GM12878 (cell line): ENCODE measurements around the gene SNED1. TPM values are rescaled to one million over a fixed set of nuclear protein-coding genes. Genes with fewer than 3 reads are reported as not detected.
A peak's percentile ranks its signal among the peaks of the same experiment; 100 is the strongest.

ENCODE experiments used
- ATAC-seq: fragments of 200-7000 bp; cut with Tn5 transposase; 3 replicates; pipeline ENCODE4 v1.9.1; 2020; ENCODE audit warnings: mild to moderate bottlenecking, moderate library complexity
- BruUV-seq: library from RNA; stranded (reverse); fragments of 400-500 nt; replicated peaks from 2 replicates; lab custom pipeline; 2021; lab: Mats Ljungman, UMichigan
- CTCF ChIA-PET: fragments of 300-600 bp; sonication (Branson Sonifier 250); formaldehyde crosslinking; extraction: SDS; loops from one replicate; lab custom pipeline; 2021; ENCODE audit warnings: inconsistent platforms; lab: Yijun Ruan, JAX
- POLR2A ChIA-PET: fragments of 350-600 bp; formaldehyde crosslinking; extraction: SDS; loops from one replicate; lab custom pipeline; 2021; ENCODE audit warnings: inconsistent platforms; lab: Charles Lee
- RAD21 ChIA-PET: fragments of 300-600 bp; sonication (Branson Sonifier 250); formaldehyde crosslinking; loops from one replicate; lab custom pipeline; 2023; ENCODE audit warnings: antibody characterized with exemption; ENCODE audit not compliant: unreplicated experiment; lab: Charles Lee
- SMC1A ChIA-PET: fragments of 300-600 bp; sonication (Branson Sonifier 250); formaldehyde crosslinking; loops from one replicate; lab custom pipeline; 2023; ENCODE audit not compliant: unreplicated experiment, uncharacterized antibody; lab: Charles Lee
- DNase-seq: peaks from one replicate; pipeline ENCODE4 v3.0.0-alpha.2; 2011; ENCODE audit warnings: low read depth, low spot score
- FAIRE-seq: peaks from 3 replicates; lab custom pipeline; 2011; peaks lifted over from hg19 to GRCh38; lab: Jason Lieb, UNC
- H2AFZ ChIP-seq: 2 replicates; pipeline ENCODE4 v1.6.0; 2011; ENCODE audit warnings: low read depth, low read length, control low read depth; ENCODE audit not compliant: control insufficient read depth
- H3K27ac ChIP-seq: 2 replicates; pipeline ENCODE4 v1.5.1; 2011; ENCODE audit warnings: control low read depth; ENCODE audit not compliant: control insufficient read depth, insufficient read depth
- H3K27me3 ChIP-seq, 2 experiments: replicated peaks in 1 of 2; 2 replicates each; pipeline versions ENCODE4 v1.6.0 to v1.6.1; 2011; ENCODE audit warnings: low read length in 1 of 2; ENCODE audit not compliant: control insufficient read depth in 2 of 2, insufficient read depth in 2 of 2
- H3K36me3 ChIP-seq, 2 experiments: 2 replicates each; pipeline ENCODE4 v1.5.1; 2011; ENCODE audit warnings: low read length in 1 of 2; ENCODE audit not compliant: control insufficient read depth in 2 of 2, insufficient read depth in 2 of 2
- H3K4me1 ChIP-seq: 2 replicates; pipeline ENCODE4 v1.6.1; 2011; ENCODE audit warnings: mild to moderate bottlenecking, low read length, moderate library complexity, mixed read lengths; ENCODE audit not compliant: control insufficient read depth, insufficient read depth
- H3K4me2 ChIP-seq: 2 replicates; pipeline ENCODE4 v1.6.0; 2011; ENCODE audit warnings: control low read depth; ENCODE audit not compliant: control insufficient read depth, insufficient read depth
- H3K4me3 ChIP-seq: fragments of 200-600 bp; sonication (generic); 2 replicates; pipeline ENCODE4 v1.5.1; 2016
- H3K79me2 ChIP-seq: 2 replicates; pipeline ENCODE4 v1.6.0; 2011; ENCODE audit warnings: low read length; ENCODE audit not compliant: control insufficient read depth, insufficient read depth
- H3K9ac ChIP-seq: 2 replicates; pipeline ENCODE4 v1.8.0; 2011; ENCODE audit warnings: low read length, control low read depth, mixed read lengths; ENCODE audit not compliant: control insufficient read depth, insufficient read depth
- H3K9me3 ChIP-seq: replicated peaks from 3 replicates; pipeline ENCODE4 v1.5.1; 2011; ENCODE audit warnings: mild to moderate bottlenecking, low read length; ENCODE audit not compliant: control insufficient read depth, insufficient read depth
- H4K20me1 ChIP-seq: 2 replicates; pipeline ENCODE4 v1.6.0; 2011; ENCODE audit not compliant: control insufficient read depth, insufficient read depth
- BMI1 ChIP-seq: fragments of 450-650 bp; IDR thresholded peaks from 2 replicates; pipeline ENCODE4 v1.6.1; 2016; ENCODE audit warnings: mild to moderate bottlenecking, moderate library complexity, borderline replicate concordance
- CBX3 ChIP-seq: fragments of 200-600 bp; sonication (generic); IDR thresholded peaks from 2 replicates; pipeline ENCODE4 v1.6.1; 2016; ENCODE audit warnings: low read depth, borderline replicate concordance
- CHD1 ChIP-seq: IDR thresholded peaks from 2 replicates; pipeline ENCODE4 v1.6.1; 2012; ENCODE audit warnings: low read depth, low read length, improper control_type of control experiment
- CREM ChIP-seq: IDR thresholded peaks from 2 replicates; pipeline ENCODE4 v1.6.1; 2014; ENCODE audit warnings: antibody characterized with exemption, low read depth
- LARP7 ChIP-seq: fragments of 450-650 bp; IDR thresholded peaks from 2 replicates; pipeline ENCODE4 v1.6.1; 2017; ENCODE audit warnings: mild to moderate bottlenecking
- MYC ChIP-seq: IDR thresholded peaks from 2 replicates; pipeline ENCODE4 v1.6.1; 2011; ENCODE audit warnings: mild to moderate bottlenecking, low read length, moderate library complexity, inconsistent platforms; ENCODE audit not compliant: insufficient read depth, insufficient replicate concordance, insufficient read length, severe bottlenecking
- NFYA ChIP-seq: IDR thresholded peaks from 2 replicates; pipeline ENCODE4 v1.6.1; 2011; ENCODE audit warnings: low read depth, mild to moderate bottlenecking, low read length, improper control_type of control experiment, borderline replicate concordance
- PAX8 ChIP-seq: fragments of 450-650 bp; IDR thresholded peaks from 2 replicates; pipeline ENCODE4 v1.6.1; 2017; ENCODE audit warnings: mild to moderate bottlenecking, moderate library complexity
- RAD21 ChIP-seq: IDR thresholded peaks from 2 replicates; pipeline ENCODE4 v1.6.1; 2011; ENCODE audit warnings: mild to moderate bottlenecking, low read depth, low read length, moderate library complexity; ENCODE audit not compliant: insufficient read depth
- RELA ChIP-seq: fragments of 450-650 bp; IDR thresholded peaks from 2 replicates; pipeline ENCODE4 v1.8.0; 2014; ENCODE audit warnings: borderline replicate concordance; ENCODE audit not compliant: partially characterized antibody
- RUNX3 ChIP-seq: IDR thresholded peaks from 2 replicates; pipeline ENCODE4 v1.6.1; 2012; ENCODE audit warnings: low read length, inconsistent platforms
- SUPT20H ChIP-seq: IDR thresholded peaks from 2 replicates; pipeline ENCODE4 v1.6.1; 2011; ENCODE audit warnings: low read depth, mild to moderate bottlenecking, low read length, moderate library complexity, borderline replicate concordance; ENCODE audit not compliant: control insufficient read depth
- TARDBP ChIP-seq: IDR thresholded peaks from 2 replicates; pipeline ENCODE4 v1.6.1; 2016; ENCODE audit warnings: borderline replicate concordance
- WGBS: methylation state at CpG from one replicate; pipeline ENCODE4 v1.1.6; 2016; ENCODE audit warnings: low lambda C conversion rate; ENCODE audit not compliant: insufficient replicate concordance, insufficient coverage; ENCODE audit errors: missing lambda C conversion rate; 5-methylcytosine and 5-hydroxymethylcytosine counted together
- in situ Hi-C: fragments of 300-500 bp; cut with MboI; formaldehyde crosslinking; loops from 9 replicates; pipeline ENCODE4 v1.14.3; 2018; ENCODE audit warnings: mixed read lengths
- intact Hi-C: fragments of 100-400 bp; cut with micrococcal nuclease; formaldehyde crosslinking; loops from one replicate; pipeline ENCODE4 v1.14.2; 2022; ENCODE audit not compliant: unreplicated experiment
- polyA plus RNA-seq, 11 experiments: library from polyadenylated mRNA; depleted of rRNA in 4 of 11; unstranded in 6 of 11; stranded (reverse) in 5 of 11; fragments of >200 nt; fragmentation: Nextera tagmentation in 4 of 11; fragmentation: Illumina TruSeq in 1 of 11; extraction: Ambion mirVana in 4 of 11; extraction: Trizol in 1 of 11; gene quantifications; 1 replicate in 1 of 11; 2 replicates in 10 of 11; pipeline versions ENCODE4 v1.2.1 to v1.2.3, GENCODE V29; 2011 to 2016; ENCODE audit warnings: inconsistent platforms in 2 of 11, missing spikeins in 2 of 11, low read depth in 1 of 11
- total RNA-seq, 4 experiments: library from RNA; depleted of rRNA in 3 of 4; stranded (reverse); fragments of >200 nt in 3 of 4; fragmentation: Illumina TruSeq in 1 of 4; extraction: Trizol in 1 of 4; gene quantifications; 2 replicates each; pipeline versions ENCODE4 v1.2.1 to v1.2.3, GENCODE V29; 2013 to 2021
- TF ChIP-seq, protein P1 (sequence below): fragments of 450-650 bp; IDR thresholded peaks from 2 replicates; pipeline ENCODE4 v1.6.1; 2018; ENCODE audit warnings: borderline replicate concordance, mild to moderate bottlenecking; ENCODE audit not compliant: partially characterized antibody
- TF ChIP-seq, protein P2 (sequence below): IDR thresholded peaks from 2 replicates; pipeline ENCODE4 v1.6.1; 2011; ENCODE audit warnings: mild to moderate bottlenecking, low read depth, low read length, moderate library complexity; ENCODE audit not compliant: insufficient replicate concordance
- TF ChIP-seq, protein P3 (sequence below): IDR thresholded peaks from 2 replicates; pipeline ENCODE4 v1.6.1; 2011; ENCODE audit warnings: borderline replicate concordance, low read depth, mild to moderate bottlenecking, moderate library complexity, low read length; ENCODE audit not compliant: insufficient read depth, poor library complexity, severe bottlenecking
- TF ChIP-seq, protein P4 (sequence below): fragments of 450-650 bp; IDR thresholded peaks from 2 replicates; pipeline ENCODE4 v1.6.1; 2017; ENCODE audit warnings: low read depth, mild to moderate bottlenecking, moderate library complexity

The SNED1 gene
- total and polyA plus RNA-seq, 10 of the 15 experiments (the other 5 are each of a cell fraction or from before 2014, with no cell fraction given) = 0.05 to 8.4 (median 3.0) TPM

DNA sequence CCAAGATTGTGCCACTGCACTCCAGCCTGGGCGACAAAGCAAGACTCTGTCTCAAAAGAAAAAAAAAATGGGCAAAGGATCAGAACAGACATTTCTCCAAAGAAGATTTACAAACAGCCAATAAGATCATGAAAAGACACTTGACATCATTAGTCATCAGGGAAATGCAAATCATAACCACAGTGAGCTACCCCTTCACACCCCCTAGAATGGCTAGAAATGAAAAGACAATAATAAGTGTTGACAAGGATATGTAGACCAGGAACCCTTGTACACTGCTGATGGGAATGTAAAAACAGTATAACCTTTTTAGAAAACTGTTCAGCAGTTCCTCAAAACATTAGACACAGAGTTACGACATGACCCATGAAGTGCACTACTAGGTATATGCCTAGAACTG lies 122.0 kb downstream of the SNED1 start:
- H4K20me1 ChIP-seq = no peaks in the 10 kb centered on the region
- H3K4me1 ChIP-seq = no peaks in the 10 kb centered on the region
- no peak overlapping the region for H3K9ac ChIP-seq
- ChIA-PET SMC1A (no interaction called here), CTCF (no interaction called here), RAD21 (interaction anchor here (0.9 kb wide), 1 partner anchor 16 kb away, joined by 3 read pairs; no protein-coding TSS in a partner anchor), POLR2A (interaction anchor here (1.8 kb wide), 1 partner anchor 8 kb away, joined by 8 read pairs; no protein-coding TSS in a partner anchor)
- WGBS = 54% methylated on average over 2 of the region's 2 CpGs
- no peak overlapping the region for H3K4me2 ChIP-seq
- no peak for DNase-seq
- FAIRE-seq = peak; percentile 75
- H2AFZ ChIP-seq = no peak overlapping the region
- TF ChIP-seq, protein P1, sequence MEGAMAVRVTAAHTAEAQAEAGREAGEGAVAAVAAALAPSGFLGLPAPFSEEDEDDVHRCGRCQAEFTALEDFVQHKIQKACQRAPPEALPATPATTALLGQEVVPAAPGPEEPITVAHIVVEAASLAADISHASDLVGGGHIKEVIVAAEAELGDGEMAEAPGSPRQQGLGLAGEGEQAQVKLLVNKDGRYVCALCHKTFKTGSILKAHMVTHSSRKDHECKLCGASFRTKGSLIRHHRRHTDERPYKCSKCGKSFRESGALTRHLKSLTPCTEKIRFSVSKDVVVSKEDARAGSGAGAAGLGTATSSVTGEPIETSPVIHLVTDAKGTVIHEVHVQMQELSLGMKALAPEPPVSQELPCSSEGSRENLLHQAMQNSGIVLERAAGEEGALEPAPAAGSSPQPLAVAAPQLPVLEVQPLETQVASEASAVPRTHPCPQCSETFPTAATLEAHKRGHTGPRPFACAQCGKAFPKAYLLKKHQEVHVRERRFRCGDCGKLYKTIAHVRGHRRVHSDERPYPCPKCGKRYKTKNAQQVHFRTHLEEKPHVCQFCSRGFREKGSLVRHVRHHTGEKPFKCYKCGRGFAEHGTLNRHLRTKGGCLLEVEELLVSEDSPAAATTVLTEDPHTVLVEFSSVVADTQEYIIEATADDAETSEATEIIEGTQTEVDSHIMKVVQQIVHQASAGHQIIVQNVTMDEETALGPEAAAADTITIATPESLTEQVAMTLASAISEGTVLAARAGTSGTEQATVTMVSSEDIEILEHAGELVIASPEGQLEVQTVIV = no peak
- TF ChIP-seq RELA (no peak), CREM (no peak), CBX3 (no peak), SUPT20H (no peak), NFYA (no peak), BMI1 (no peak), LARP7 (no peak), RAD21 (no peak), TARDBP (no peak), RUNX3 (no peak), CHD1 (no peak), PAX8 (no peak), MYC (no peak)
- TF ChIP-seq, protein P2, sequence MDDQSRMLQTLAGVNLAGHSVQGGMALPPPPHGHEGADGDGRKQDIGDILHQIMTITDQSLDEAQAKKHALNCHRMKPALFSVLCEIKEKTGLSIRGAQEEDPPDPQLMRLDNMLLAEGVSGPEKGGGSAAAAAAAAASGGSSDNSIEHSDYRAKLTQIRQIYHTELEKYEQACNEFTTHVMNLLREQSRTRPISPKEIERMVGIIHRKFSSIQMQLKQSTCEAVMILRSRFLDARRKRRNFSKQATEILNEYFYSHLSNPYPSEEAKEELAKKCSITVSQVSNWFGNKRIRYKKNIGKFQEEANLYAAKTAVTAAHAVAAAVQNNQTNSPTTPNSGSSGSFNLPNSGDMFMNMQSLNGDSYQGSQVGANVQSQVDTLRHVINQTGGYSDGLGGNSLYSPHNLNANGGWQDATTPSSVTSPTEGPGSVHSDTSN = no peak
- TF ChIP-seq, protein P3, sequence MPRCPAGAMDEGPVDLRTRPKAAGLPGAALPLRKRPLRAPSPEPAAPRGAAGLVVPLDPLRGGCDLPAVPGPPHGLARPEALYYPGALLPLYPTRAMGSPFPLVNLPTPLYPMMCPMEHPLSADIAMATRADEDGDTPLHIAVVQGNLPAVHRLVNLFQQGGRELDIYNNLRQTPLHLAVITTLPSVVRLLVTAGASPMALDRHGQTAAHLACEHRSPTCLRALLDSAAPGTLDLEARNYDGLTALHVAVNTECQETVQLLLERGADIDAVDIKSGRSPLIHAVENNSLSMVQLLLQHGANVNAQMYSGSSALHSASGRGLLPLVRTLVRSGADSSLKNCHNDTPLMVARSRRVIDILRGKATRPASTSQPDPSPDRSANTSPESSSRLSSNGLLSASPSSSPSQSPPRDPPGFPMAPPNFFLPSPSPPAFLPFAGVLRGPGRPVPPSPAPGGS = no peak
- TF ChIP-seq, protein P4, sequence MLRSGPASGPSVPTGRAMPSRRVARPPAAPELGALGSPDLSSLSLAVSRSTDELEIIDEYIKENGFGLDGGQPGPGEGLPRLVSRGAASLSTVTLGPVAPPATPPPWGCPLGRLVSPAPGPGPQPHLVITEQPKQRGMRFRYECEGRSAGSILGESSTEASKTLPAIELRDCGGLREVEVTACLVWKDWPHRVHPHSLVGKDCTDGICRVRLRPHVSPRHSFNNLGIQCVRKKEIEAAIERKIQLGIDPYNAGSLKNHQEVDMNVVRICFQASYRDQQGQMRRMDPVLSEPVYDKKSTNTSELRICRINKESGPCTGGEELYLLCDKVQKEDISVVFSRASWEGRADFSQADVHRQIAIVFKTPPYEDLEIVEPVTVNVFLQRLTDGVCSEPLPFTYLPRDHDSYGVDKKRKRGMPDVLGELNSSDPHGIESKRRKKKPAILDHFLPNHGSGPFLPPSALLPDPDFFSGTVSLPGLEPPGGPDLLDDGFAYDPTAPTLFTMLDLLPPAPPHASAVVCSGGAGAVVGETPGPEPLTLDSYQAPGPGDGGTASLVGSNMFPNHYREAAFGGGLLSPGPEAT = no peak
- H3K4me3 ChIP-seq = no peak overlapping the region
- in situ Hi-C loops (no loop called here), intact Hi-C loops (no loop called here)
- peaks cover 16 to 19% of the 10 kb centered on the region in 2 experiments; a peak in 3 of 4 replicates for H3K36me3 ChIP-seq
- H3K27ac ChIP-seq = no peak overlapping the region
- 0 out of 3 replicates have a peak, but pooled peaks have one; percentile 15 for ATAC-seq
- no TSS peak for BruUV-seq
- peaks cover 3% of the 10 kb centered on the region for H3K9me3 ChIP-seq
- H3K79me2 ChIP-seq = peaks cover 15% of the 10 kb centered on the region
- no peaks in the 10 kb centered on the region for H3K27me3 ChIP-seq
